Subcutaneous abdominal adipose tissue (tissue), 5 donors: ENCODE data around the gene PRR14.
"Not testable (repeated sequence)": the region's sequence is repeated elsewhere in the genome, so short reads cannot be mapped to it uniquely, and the experiment has no call there.

ENCODE experiments used
- H3K27ac ChIP-seq: one replicate; pipeline ENCODE4 v1.7.0; 2013; ENCODE audit warnings: low read depth, mild to moderate bottlenecking, inconsistent platforms, low read length, moderate library complexity
- H3K27me3 ChIP-seq, 5 donors: one replicate each; pipeline ENCODE4 v1.7.0; 2013; ENCODE audit warnings: low read length in 5 of 5, inconsistent platforms in 1 of 5; ENCODE audit not compliant: control insufficient read depth in 5 of 5, insufficient read depth in 4 of 5
- H3K36me3 ChIP-seq, 5 donors: one replicate each; pipeline ENCODE4 v1.7.0; 2013; ENCODE audit warnings: low read length in 5 of 5; ENCODE audit not compliant: control insufficient read depth in 5 of 5, insufficient read depth in 5 of 5
- H3K4me1 ChIP-seq, 5 donors: one replicate each; pipeline ENCODE4 v1.7.0; 2013; ENCODE audit warnings: low read length in 5 of 5, mild to moderate bottlenecking in 3 of 5, moderate library complexity in 1 of 5; ENCODE audit not compliant: control insufficient read depth in 5 of 5, insufficient read depth in 5 of 5
- H3K4me3 ChIP-seq, 5 donors: one replicate each; pipeline ENCODE4 v1.7.0; 2013; ENCODE audit warnings: low read length in 5 of 5, low read depth in 1 of 5
- H3K9ac ChIP-seq, 5 donors: one replicate each; pipeline ENCODE4 v1.7.0; 2013; ENCODE audit warnings: low read length in 5 of 5, mild to moderate bottlenecking in 4 of 5, moderate library complexity in 3 of 5
- H3K9me3 ChIP-seq, 5 donors: one replicate each; pipeline ENCODE4 v1.7.0; 2013; ENCODE audit warnings: low read length in 5 of 5; ENCODE audit not compliant: control insufficient read depth in 5 of 5
- donor health status: healthy.
- donor health status: healthy.
- donor health status: healthy.
- donor health status: healthy.
- donor health status: healthy.

The PRR14 gene

DNA sequence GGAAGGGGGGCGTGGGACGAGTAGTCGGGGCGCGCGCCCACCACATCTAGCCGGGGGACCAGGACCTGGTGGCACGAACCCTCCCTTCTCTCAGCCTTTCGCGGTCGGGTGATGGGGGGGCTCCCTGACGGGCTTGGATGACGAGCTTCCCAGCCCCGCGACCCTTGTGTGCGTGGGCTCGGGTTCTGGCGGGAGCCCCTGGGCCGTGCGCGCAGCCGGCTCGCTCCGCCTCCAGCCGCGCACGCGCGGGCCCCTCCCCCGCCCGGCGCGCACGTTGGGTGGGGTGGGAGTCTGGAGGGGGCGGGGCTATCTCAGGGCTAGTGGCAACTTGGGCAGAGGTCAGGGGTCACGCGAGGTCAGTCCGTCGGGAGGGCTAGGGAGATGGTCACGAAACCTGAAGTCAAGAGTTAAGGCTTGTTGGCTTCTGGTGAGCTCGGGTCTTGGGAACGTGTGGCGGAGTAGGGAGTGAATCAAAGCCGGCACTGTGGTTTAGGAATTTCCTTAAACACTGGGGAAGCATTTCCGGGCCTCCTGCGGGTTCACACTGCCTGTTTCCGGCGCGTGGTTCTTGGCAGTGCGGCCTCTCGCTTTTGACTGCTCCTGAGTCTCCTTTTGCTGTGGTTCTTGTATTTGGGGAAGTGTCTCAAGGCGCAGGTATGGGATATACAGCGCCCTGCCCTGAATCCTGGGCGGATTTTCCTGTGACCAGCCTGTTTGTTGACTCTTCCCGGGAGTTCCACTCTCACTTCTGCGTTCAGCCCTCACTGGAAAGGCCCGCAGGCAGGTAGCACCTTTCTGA, 48.3 kb downstream of the PRR14 start, which contains the start of gene SRCAP:
TSS of gene SRCAP (plus strand) at position 356 of the 799 bp plus-strand sequence. CDS start 1,654 bp downstream, outside the sequence.
- H3K9me3 ChIP-seq: no peaks in the 10 kb centered on the region
- peaks cover 5 to 28% (median 24%) of the 10 kb centered on the region in 5 donors for H3K4me1 ChIP-seq
- peak within 1 kb of the TSS; percentile 88 to 96 (median 91) for H3K4me3 ChIP-seq
- H3K36me3 ChIP-seq: peaks cover 6 to 34% (median 28%) of the 10 kb centered on the region in 5 donors
- H3K27me3 ChIP-seq: no peaks in the 10 kb centered on the region
- H3K27ac ChIP-seq: peak within 1 kb of the TSS; percentile 98
- H3K9ac ChIP-seq: peak within 1 kb of the TSS; percentile 81 to 99 (median 97)

DNA sequence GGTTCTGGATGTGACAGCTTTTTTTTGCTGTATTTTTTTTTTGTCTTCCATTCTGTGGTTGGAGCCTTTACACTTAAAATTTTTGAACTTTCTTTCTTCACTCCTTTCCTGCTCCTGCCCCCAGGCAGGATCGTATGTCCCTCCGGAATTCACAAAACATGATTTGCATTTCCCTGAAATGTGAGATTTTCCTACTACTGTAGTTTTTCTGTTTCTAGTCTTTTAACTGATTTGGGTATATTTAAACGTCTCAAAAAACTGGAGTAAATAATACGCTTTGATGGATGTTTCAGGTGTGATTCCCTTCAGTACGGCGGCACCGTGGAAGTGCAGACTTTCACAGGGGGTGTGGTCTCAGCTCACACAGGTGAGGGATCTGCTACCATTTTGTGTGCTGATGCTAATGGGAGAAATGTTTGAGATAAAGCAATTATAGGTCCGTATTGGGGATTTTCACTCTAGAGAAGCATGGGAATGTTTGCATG, 48.9 kb downstream of the PRR14 start:
- peak overlapping the region; percentile 88 to 96 (median 91) for H3K4me3 ChIP-seq
- H3K4me1 ChIP-seq: peaks cover 5 to 28% (median 24%) of the 10 kb centered on the region in 5 donors
- H3K36me3 ChIP-seq: peaks cover 9 to 40% (median 35%) of the 10 kb centered on the region in 5 donors
- peak overlapping the region; percentile 98 for H3K27ac ChIP-seq
- no peaks in the 10 kb centered on the region for H3K9me3 ChIP-seq
- H3K27me3 ChIP-seq: no peaks in the 10 kb centered on the region
- H3K9ac ChIP-seq: peak overlapping the region; percentile 81 to 98 (median 87)

DNA sequence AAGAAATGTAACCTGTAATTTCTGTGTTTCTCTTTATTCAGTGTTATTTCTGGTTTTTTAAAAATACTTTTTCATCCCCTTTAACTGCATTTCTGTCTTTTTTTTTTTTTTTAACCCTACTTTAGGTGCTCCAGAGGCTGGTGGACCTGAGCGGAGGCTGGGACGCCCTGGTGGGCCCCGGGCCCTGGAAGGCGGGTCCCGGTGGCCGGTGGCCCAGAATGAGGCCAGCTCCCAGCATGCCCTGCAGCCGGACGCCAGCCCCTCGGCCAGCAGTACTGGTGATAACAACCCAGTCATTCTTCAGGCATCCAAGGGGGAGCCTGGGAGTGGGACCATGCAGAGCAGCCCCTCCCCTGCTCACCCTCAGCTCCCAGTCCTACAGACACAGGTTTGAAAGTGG, 49.7 kb downstream of the PRR14 start:
- Histone ChIP-seq H3K9me3 (no peaks in the 10 kb centered on the region), H3K27ac (peak overlapping the region; percentile 98), H3K36me3 (peaks cover 9 to 49% (median 40%) of the 10 kb centered on the region in 5 donors), H3K9ac (peak overlapping the region in 1 of 5 donors; percentile 87), H3K4me1 (peaks cover 5 to 28% (median 24%) of the 10 kb centered on the region in 5 donors), H3K4me3 (no peak overlapping the region), H3K27me3 (no peaks in the 10 kb centered on the region)

DNA sequence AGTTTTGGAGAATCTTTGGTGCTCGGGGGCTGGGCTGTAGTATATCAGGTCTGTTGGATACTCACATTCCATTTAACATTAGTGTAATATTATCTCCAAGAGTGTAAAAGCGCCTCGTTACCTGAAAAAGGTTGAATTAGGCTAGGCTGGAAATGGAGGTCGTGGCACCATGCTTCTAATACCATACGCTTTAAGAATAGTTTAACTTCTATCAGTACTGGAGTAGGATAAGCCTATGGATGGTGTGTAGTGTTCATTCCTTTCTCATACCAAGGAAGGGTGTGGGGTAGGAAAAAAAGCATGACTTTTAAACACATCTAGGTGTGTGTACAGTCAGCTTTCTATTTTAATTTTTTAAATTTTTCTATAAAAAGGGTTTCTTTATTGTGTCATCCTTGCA, 50.2 kb downstream of the PRR14 start:
- H3K4me3 ChIP-seq: no peak overlapping the region
- H3K36me3 ChIP-seq: peaks cover 9 to 54% (median 45%) of the 10 kb centered on the region in 5 donors
- no peaks in the 10 kb centered on the region for H3K27me3 ChIP-seq
- H3K9ac ChIP-seq: peak overlapping the region in 1 of 5 donors; percentile 4
- H3K4me1 ChIP-seq: peaks cover 5 to 28% (median 24%) of the 10 kb centered on the region in 5 donors
- H3K9me3 ChIP-seq: no peaks in the 10 kb centered on the region
- no peak overlapping the region for H3K27ac ChIP-seq

DNA sequence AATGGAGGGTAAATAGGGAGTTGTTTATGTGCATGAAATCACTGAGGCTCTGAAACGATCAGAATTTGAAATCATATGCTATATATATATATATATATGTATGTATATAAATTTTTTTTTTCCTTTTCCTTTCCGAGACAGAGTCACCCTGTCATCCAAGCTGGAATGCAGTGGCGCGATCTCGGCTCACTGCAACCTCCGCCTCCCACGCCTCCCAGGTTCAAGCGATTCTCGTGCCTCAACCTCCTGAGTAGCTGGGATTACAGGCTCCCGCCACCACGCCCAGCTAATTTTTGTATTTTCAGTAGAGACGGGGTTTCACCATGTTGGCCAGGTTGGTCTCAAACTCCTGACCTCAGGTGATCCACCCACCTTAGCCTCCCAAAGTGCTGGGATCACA, 52.3 kb downstream of the PRR14 start:
- H3K27ac ChIP-seq, H3K9me3 ChIP-seq, H3K4me3 ChIP-seq, H3K27me3 ChIP-seq, H3K9ac ChIP-seq: not testable (repeated sequence)
- peaks cover 5 to 20% (median 17%) of the 10 kb centered on the region in 5 donors for H3K4me1 ChIP-seq
- H3K36me3 ChIP-seq: peaks cover 21 to 75% (median 66%) of the 10 kb centered on the region in 5 donors

DNA sequence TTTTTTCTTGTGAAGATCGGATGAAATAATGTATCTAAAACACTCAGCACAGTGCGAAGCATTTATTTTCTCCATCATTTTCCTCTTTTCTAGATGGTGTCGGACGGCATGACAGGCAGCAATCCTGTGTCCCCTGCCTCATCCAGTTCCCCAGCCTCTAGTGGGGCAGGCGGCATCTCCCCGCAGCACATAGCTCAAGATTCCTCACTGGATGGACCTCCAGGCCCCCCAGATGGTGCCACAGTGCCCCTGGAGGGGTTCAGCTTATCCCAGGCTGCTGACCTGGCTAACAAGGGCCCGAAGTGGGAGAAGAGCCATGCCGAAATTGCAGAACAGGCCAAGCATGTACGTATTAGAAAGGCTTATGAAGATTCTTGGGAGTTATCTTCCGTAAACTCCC, 53.2 kb downstream of the PRR14 start:
- Histone ChIP-seq H3K27me3 (no peaks in the 10 kb centered on the region), H3K4me3 (no peak overlapping the region), H3K4me1 (peaks cover 5 to 20% (median 16%) of the 10 kb centered on the region in 5 donors), H3K9me3 (no peaks in the 10 kb centered on the region), H3K36me3 (peaks cover 21 to 84% (median 75%) of the 10 kb centered on the region in 5 donors), H3K9ac (no peak overlapping the region), H3K27ac (no peak overlapping the region)
